SK-N-SH (cell line): ENCODE results near the gene CHST15.

Experiments used
- NFIC ChIP-seq: IDR thresholded peaks from 2 replicates; pipeline ENCODE4 v1.4.0; 2012; ENCODE audit warnings: borderline replicate concordance
- NRF1 ChIP-seq: IDR thresholded peaks from 2 replicates; pipeline ENCODE4 v1.6.1; 2012; ENCODE audit warnings: low read depth, mild to moderate bottlenecking, low read length
- REST ChIP-seq: IDR thresholded peaks from 2 replicates; pipeline ENCODE4 v1.6.1; 2012; ENCODE audit warnings: mild to moderate bottlenecking, low read depth, low read length, moderate library complexity
- TEAD4 ChIP-seq: IDR thresholded peaks from 2 replicates; pipeline ENCODE4 v1.4.0; 2012; ENCODE audit warnings: mild to moderate bottlenecking, borderline replicate concordance; ENCODE audit not compliant: insufficient read depth
- TF ChIP-seq, protein P1 (sequence below): fragments of 200-600 bp; sonication (generic); IDR thresholded peaks from 2 replicates; pipeline ENCODE4 v1.6.1; 2017; ENCODE audit warnings: antibody characterized with exemption, mild to moderate bottlenecking, moderate library complexity
- TF ChIP-seq, protein P2 (sequence below): IDR thresholded peaks from 2 replicates; pipeline ENCODE4 v1.4.0; 2012; ENCODE audit warnings: low read depth, borderline replicate concordance

DNA sequence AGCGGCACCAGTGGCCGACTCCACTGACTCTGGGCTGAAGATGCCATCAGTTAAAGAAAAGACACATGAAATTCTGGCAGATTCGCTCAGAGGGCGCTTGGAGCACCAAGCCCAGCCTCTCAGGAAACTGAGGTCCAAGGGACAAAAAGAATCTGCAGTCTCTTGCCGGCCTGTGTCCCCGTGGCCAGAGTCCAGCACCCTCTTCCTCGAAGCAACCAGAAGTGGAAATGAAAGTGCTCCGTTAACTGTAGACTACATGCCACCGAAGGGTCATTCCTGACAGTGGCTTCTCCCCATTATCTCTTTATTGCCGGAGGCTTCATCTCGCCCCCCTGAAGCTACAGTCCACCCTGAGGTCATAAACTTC, 1.0 kb upstream of the CHST15 start:
- TF ChIP-seq TEAD4, result no peak
- TF ChIP-seq NRF1, result no peak
- TF ChIP-seq REST, result no peak
- TF ChIP-seq, protein P1, sequence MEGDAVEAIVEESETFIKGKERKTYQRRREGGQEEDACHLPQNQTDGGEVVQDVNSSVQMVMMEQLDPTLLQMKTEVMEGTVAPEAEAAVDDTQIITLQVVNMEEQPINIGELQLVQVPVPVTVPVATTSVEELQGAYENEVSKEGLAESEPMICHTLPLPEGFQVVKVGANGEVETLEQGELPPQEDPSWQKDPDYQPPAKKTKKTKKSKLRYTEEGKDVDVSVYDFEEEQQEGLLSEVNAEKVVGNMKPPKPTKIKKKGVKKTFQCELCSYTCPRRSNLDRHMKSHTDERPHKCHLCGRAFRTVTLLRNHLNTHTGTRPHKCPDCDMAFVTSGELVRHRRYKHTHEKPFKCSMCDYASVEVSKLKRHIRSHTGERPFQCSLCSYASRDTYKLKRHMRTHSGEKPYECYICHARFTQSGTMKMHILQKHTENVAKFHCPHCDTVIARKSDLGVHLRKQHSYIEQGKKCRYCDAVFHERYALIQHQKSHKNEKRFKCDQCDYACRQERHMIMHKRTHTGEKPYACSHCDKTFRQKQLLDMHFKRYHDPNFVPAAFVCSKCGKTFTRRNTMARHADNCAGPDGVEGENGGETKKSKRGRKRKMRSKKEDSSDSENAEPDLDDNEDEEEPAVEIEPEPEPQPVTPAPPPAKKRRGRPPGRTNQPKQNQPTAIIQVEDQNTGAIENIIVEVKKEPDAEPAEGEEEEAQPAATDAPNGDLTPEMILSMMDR, result no peak
- TF ChIP-seq, protein P2, sequence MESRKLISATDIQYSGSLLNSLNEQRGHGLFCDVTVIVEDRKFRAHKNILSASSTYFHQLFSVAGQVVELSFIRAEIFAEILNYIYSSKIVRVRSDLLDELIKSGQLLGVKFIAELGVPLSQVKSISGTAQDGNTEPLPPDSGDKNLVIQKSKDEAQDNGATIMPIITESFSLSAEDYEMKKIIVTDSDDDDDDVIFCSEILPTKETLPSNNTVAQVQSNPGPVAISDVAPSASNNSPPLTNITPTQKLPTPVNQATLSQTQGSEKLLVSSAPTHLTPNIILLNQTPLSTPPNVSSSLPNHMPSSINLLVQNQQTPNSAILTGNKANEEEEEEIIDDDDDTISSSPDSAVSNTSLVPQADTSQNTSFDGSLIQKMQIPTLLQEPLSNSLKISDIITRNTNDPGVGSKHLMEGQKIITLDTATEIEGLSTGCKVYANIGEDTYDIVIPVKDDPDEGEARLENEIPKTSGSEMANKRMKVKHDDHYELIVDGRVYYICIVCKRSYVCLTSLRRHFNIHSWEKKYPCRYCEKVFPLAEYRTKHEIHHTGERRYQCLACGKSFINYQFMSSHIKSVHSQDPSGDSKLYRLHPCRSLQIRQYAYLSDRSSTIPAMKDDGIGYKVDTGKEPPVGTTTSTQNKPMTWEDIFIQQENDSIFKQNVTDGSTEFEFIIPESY, result no peak
- no peak for TF ChIP-seq NFIC
